Measurements from ENCODE around the gene ABCA5. TPM values are rescaled to one million over a fixed set of nuclear protein-coding genes. Genes with fewer than 3 reads are reported as not detected.

Gene ABCA5
- total and polyA plus RNA-seq, 2 of the 13 experiments (the other 11 are each of a cell fraction or from before 2014, with no cell fraction given) = 9.7 to 10.1 TPM

GRCh38 chr17:69268543-69269014 lies 58.4 kb downstream of the ABCA5 start (continued):
- TF ChIP-seq ZNF318 (CRISPR knock-in tag; IDR thresholded peaks at IDR 0.05) = no peak
- TF ChIP-seq TMF1 (CRISPR knock-in tag; IDR thresholded peaks at IDR 0.05; ENCODE audit: low read depth) = no peak
- TF ChIP-seq PHB2 (IDR thresholded peaks at IDR 0.05; ENCODE audit: partially characterized antibody) = no peak
- no peak for TF ChIP-seq ZNF790 (CRISPR knock-in tag; IDR thresholded peaks at IDR 0.05; ENCODE audit: borderline replicate concordance)
- peak; percentile 79 for TF ChIP-seq TRIM24 (CRISPR knock-in tag; IDR thresholded peaks at IDR 0.05)
